HCT116 (cell line): ENCODE results near the gene DYNLRB1. TPM values are rescaled to one million over a fixed set of nuclear protein-coding genes. Genes with fewer than 3 reads are reported as not detected.

Source experiments
- ATAC-seq: fragments of 200-7000 bp; cut with Tn5 transposase; 2 replicates; pipeline ENCODE4 v1.9.1; 2020; ENCODE audit warnings: mild to moderate bottlenecking, moderate library complexity
- BruUV-seq: library from RNA; stranded (reverse); fragments of 400-500 nt; replicated peaks from 2 replicates; lab custom pipeline; 2021; lab: Mats Ljungman, UMichigan
- CTCF ChIA-PET: fragments of 300-600 bp; sonication (Branson Sonifier 250); formaldehyde crosslinking; loops from one replicate; lab custom pipeline; 2021; ENCODE audit warnings: antibody characterized with exemption; lab: Charles Lee
- POLR2A ChIA-PET: fragments of 300-600, 350-600 bp; sonication (Branson Sonifier 250); formaldehyde crosslinking; loops from one replicate; lab custom pipeline; 2021; ENCODE audit warnings: antibody characterized with exemption; lab: Charles Lee
- RAD21 ChIA-PET, 2 experiments: fragments of 300-600 bp; sonication (Branson Sonifier 250); formaldehyde crosslinking; loops; one replicate each; lab custom pipeline; 2023; ENCODE audit warnings: low total read pairs in 2 of 2; ENCODE audit not compliant: uncharacterized antibody in 2 of 2, unreplicated experiment in 2 of 2, low non-redundant PET in 1 of 2; lab: Charles Lee
- DNase-seq: peaks from one replicate; pipeline ENCODE4 v3.0.0-alpha.2; 2010; ENCODE audit warnings: low read depth, low spot score
- H2AFZ ChIP-seq: fragments of 200-600 bp; shearing (Covaris generic), sonication (generic); 2 replicates; pipeline ENCODE4 v1.6.1; 2017; ENCODE audit warnings: low read depth, mixed run types, mixed read lengths, antibody characterized with exemption, low read length; ENCODE audit not compliant: poor library complexity, severe bottlenecking
- H3K27ac ChIP-seq: 2 replicates; pipeline ENCODE4 v1.5.1; 2012; ENCODE audit warnings: low read depth, low read length
- H3K27me3 ChIP-seq: fragments of 200-600 bp; sonication (generic); 2 replicates; pipeline ENCODE4 v1.6.1; 2016; ENCODE audit warnings: mixed run types, low read length, mixed read lengths; ENCODE audit not compliant: insufficient read depth
- H3K36me3 ChIP-seq, 2 experiments: fragments of 200-500 bp in 1 of 2; fragments of 200-600 bp in 1 of 2; sonication (Bioruptor generic) in 1 of 2; sonication (generic) in 1 of 2; 2 replicates each; pipeline versions ENCODE4 v1.5.1 to v1.6.1; 2014 to 2016; ENCODE audit warnings: low read length in 2 of 2, inconsistent platforms in 1 of 2, mixed read lengths in 1 of 2, mixed run types in 1 of 2; ENCODE audit not compliant: insufficient read depth in 2 of 2, control insufficient read depth in 1 of 2
- H3K4me1 ChIP-seq, 2 experiments: fragments of 200-600 bp in 1 of 2; sonication (generic) in 1 of 2; 2 replicates each; pipeline versions ENCODE4 v1.5.1 to v1.6.1; 2012 to 2017; ENCODE audit warnings: low read length in 2 of 2, inconsistent platforms in 1 of 2, mild to moderate bottlenecking in 1 of 2, mixed read lengths in 1 of 2, mixed run types in 1 of 2, moderate library complexity in 1 of 2; ENCODE audit not compliant: insufficient read depth in 2 of 2, control insufficient read depth in 1 of 2
- H3K4me2 ChIP-seq: fragments of 200-600 bp; sonication (generic); 2 replicates; pipeline ENCODE4 v1.6.1; 2017; ENCODE audit warnings: mixed run types, low read length, mixed read lengths
- H3K4me3 ChIP-seq, 2 experiments: fragments of 200-600 bp in 1 of 2; sonication (generic) in 1 of 2; replicated peaks in 1 of 2; 2 replicates each; pipeline ENCODE4 v1.5.1; 2011 to 2016; ENCODE audit warnings: low read length in 2 of 2, control low read depth in 1 of 2, low read depth in 1 of 2, mild to moderate bottlenecking in 1 of 2, mixed read lengths in 1 of 2, mixed run types in 1 of 2
- H3K79me2 ChIP-seq: fragments of 200-600 bp; sonication (generic); 2 replicates; pipeline ENCODE4 v1.6.1; 2017; ENCODE audit warnings: mild to moderate bottlenecking, mixed run types, low read length, moderate library complexity, mixed read lengths; ENCODE audit not compliant: insufficient read depth
- H3K9ac ChIP-seq: fragments of 200-600 bp; sonication (generic); 2 replicates; pipeline ENCODE4 v1.6.1; 2016; ENCODE audit warnings: low read length, mixed read lengths
- H3K9me2 ChIP-seq: fragments of 200-600 bp; sonication (generic), shearing (Covaris generic); 2 replicates; pipeline ENCODE4 v1.6.1; 2017; ENCODE audit warnings: mixed run types, mild to moderate bottlenecking, moderate library complexity; ENCODE audit not compliant: insufficient read depth
- H3K9me3 ChIP-seq, 2 experiments: fragments of 200-500 bp in 1 of 2; fragments of 200-600 bp in 1 of 2; sonication (Bioruptor generic) in 1 of 2; sonication (generic) in 1 of 2; 2 replicates each; pipeline ENCODE4 v1.6.1; 2014 to 2017; ENCODE audit warnings: low read length in 2 of 2, mixed read lengths in 2 of 2, inconsistent platforms in 1 of 2, low read depth in 1 of 2, mild to moderate bottlenecking in 1 of 2, mixed run types in 1 of 2, moderate library complexity in 1 of 2; ENCODE audit not compliant: control insufficient read depth in 1 of 2, insufficient read depth in 1 of 2
- H4K20me1 ChIP-seq: fragments of 200-600 bp; sonication (generic), shearing (Covaris generic); 2 replicates; pipeline ENCODE4 v1.6.1; 2017; ENCODE audit warnings: mixed run types, mild to moderate bottlenecking, moderate library complexity; ENCODE audit not compliant: insufficient read depth
- ATF3 ChIP-seq: IDR thresholded peaks from 2 replicates; pipeline ENCODE4 v1.6.1; 2012
- CEBPB ChIP-seq: IDR thresholded peaks from 2 replicates; pipeline ENCODE4 v1.6.1; 2012; ENCODE audit warnings: low read depth
- CTCF ChIP-seq, 3 experiments: fragments of 200-600 bp in 1 of 3; sonication (generic) in 1 of 3; IDR thresholded peaks in 2 of 3; conservative IDR thresholded peaks in 1 of 3; 2 replicates each; pipeline ENCODE4 v1.5.1; 2012 to 2017; ENCODE audit warnings: low read depth in 2 of 3, low read length in 2 of 3, antibody characterized with exemption in 1 of 3, borderline replicate concordance in 1 of 3, control low read depth in 1 of 3, mild to moderate bottlenecking in 1 of 3, mixed read lengths in 1 of 3, mixed run types in 1 of 3, moderate library complexity in 1 of 3; ENCODE audit not compliant: insufficient read depth in 1 of 3
- EGR1 ChIP-seq: IDR thresholded peaks from 2 replicates; pipeline ENCODE4 v1.6.1; 2012; ENCODE audit warnings: low read depth
- ELF1 ChIP-seq: IDR thresholded peaks from 2 replicates; pipeline ENCODE4 v1.6.1; 2012; ENCODE audit warnings: low read depth, borderline replicate concordance
- EZH2 ChIP-seq: fragments of 200-600 bp; sonication (generic); IDR thresholded peaks from 2 replicates; pipeline ENCODE4 v1.6.1; 2017; ENCODE audit warnings: antibody characterized with exemption, mixed run types
- EZH2phosphoT487 ChIP-seq: fragments of 200-600 bp; IDR thresholded peaks from 2 replicates; pipeline ENCODE4 v1.6.1; 2018; ENCODE audit warnings: antibody characterized with exemption, borderline replicate concordance
- FOSL1 ChIP-seq: IDR thresholded peaks from 2 replicates; pipeline ENCODE4 v1.6.1; 2012; ENCODE audit warnings: low read depth
- JUND ChIP-seq: IDR thresholded peaks from 2 replicates; pipeline ENCODE4 v1.6.1; 2012
- MAX ChIP-seq: IDR thresholded peaks from 2 replicates; pipeline ENCODE4 v1.6.1; 2012
- POLR2A ChIP-seq: IDR thresholded peaks from 2 replicates; pipeline ENCODE4 v1.7.0; 2011; ENCODE audit warnings: borderline replicate concordance; ENCODE audit not compliant: insufficient read depth, insufficient read length; ENCODE audit errors: extremely low read depth
- POLR2AphosphoS5 ChIP-seq: IDR thresholded peaks from 2 replicates; pipeline ENCODE4 v1.6.1; 2011; ENCODE audit warnings: mild to moderate bottlenecking, low read depth, low read length, moderate library complexity
- RAD21 ChIP-seq: IDR thresholded peaks from 2 replicates; pipeline ENCODE4 v1.6.1; 2012; ENCODE audit warnings: low read depth, mild to moderate bottlenecking
- SIN3A ChIP-seq: IDR thresholded peaks from 2 replicates; pipeline ENCODE4 v1.6.1; 2012; ENCODE audit warnings: low read depth
- SRF ChIP-seq: IDR thresholded peaks from 2 replicates; pipeline ENCODE4 v1.6.1; 2012; ENCODE audit warnings: low read depth
- TCF7L2 ChIP-seq: IDR thresholded peaks from 2 replicates; pipeline ENCODE4 v1.7.0; 2011; ENCODE audit warnings: borderline replicate concordance, inconsistent platforms; ENCODE audit not compliant: insufficient read depth, insufficient read length; ENCODE audit errors: extremely low read depth
- YY1 ChIP-seq: IDR thresholded peaks from 2 replicates; pipeline ENCODE4 v1.6.1; 2011; ENCODE audit warnings: low read length, low read depth, moderate library complexity, mild to moderate bottlenecking; ENCODE audit not compliant: insufficient replicate concordance; ENCODE audit errors: extremely low read depth
- ZBTB33 ChIP-seq: IDR thresholded peaks from 2 replicates; pipeline ENCODE4 v1.6.1; 2011; ENCODE audit warnings: mild to moderate bottlenecking, low read length, moderate library complexity; ENCODE audit not compliant: insufficient replicate concordance; ENCODE audit errors: extremely low read depth
- ZFX ChIP-seq: fragments of 450-650 bp; IDR thresholded peaks from 2 replicates; pipeline ENCODE4 v1.6.1; 2017
- ZNF274 ChIP-seq: fragments of 200-500 bp; sonication (Bioruptor generic); IDR thresholded peaks from 2 replicates; pipeline ENCODE4 v1.6.1; 2014; ENCODE audit warnings: mild to moderate bottlenecking, low read depth, low read length, inconsistent platforms
- intact Hi-C: fragments of 100-400 bp; cut with micrococcal nuclease; formaldehyde crosslinking; loops from 2 replicates; pipeline ENCODE4 v1.10.0; 2022
- total RNA-seq: library from RNA; stranded (reverse); gene quantifications from one replicate; pipeline ENCODE4 v1.2.1, GENCODE V29; 2021; ENCODE audit not compliant: unreplicated experiment

Gene DYNLRB1
- total RNA-seq, 1 experiment from 2014 or later = 106 TPM

- ATAC-seq (no peak), DNase-seq (no peak)
- Histone ChIP-seq H4K20me1 (no peaks in the 10 kb centered on the region), H3K4me2 (no peak overlapping the region), H3K9me2 (no peaks in the 10 kb centered on the region), H3K9ac (no peak overlapping the region), H2AFZ (no peak overlapping the region), H3K4me3 (no peak overlapping the region), H3K27me3 (no peaks in the 10 kb centered on the region), H3K36me3 (peaks cover 0 to under 1% of the 10 kb centered on the region in 2 experiments; a peak in 2 of 4 replicates), H3K4me1 (peaks cover 0 to 11% of the 10 kb centered on the region in 2 experiments; a peak in 2 of 4 replicates), H3K79me2 (no peaks in the 10 kb centered on the region), H3K27ac (no peak overlapping the region), H3K9me3 (no peaks in the 10 kb centered on the region)
- RAD21 ChIA-PET = no interaction called here
- intact Hi-C loops = no loop called here
- CTCF ChIA-PET = no interaction called here
- POLR2A ChIA-PET = no interaction called here
- TF ChIP-seq EGR1 (no peak), FOSL1 (no peak), POLR2AphosphoS5 (no peak), ZBTB33 (no peak), CTCF (IDR thresholded peaks at IDR 0.05 in 2 of 3, conservative IDR thresholded peaks at IDR 0.05 in 1 of 3; ENCODE audit: borderline replicate concordance in 1 of 3, insufficient read depth in 1 of 3, low read depth in 2 of 3, low read length in 2 of 3) (no peak), CEBPB (no peak), ATF3 (no peak), ZFX (no peak), POLR2A (no peak), ELF1 (no peak), TCF7L2 (no peak), MAX (no peak), EZH2phosphoT487 (no peak), SIN3A (no peak), YY1 (no peak), RAD21 (no peak), SRF (no peak), ZNF274 (no peak), EZH2 (no peak), JUND (no peak)
- BruUV-seq = no TSS peak
These were observed 30.5 kb downstream of the DYNLRB1 start for GRCh38 chr20:34546751-34547181.
